NCI-H526 (cell line): Measurements from ENCODE around the gene ABHD1.
A peak's percentile ranks its signal among the peaks of the same experiment; 100 is the strongest.

Experiments
- DNase-seq, 2 experiments: peaks; one replicate each; lab custom pipeline; 2025; lab: John Stamatoyannopoulos, UW

The ABHD1 gene

DNA sequence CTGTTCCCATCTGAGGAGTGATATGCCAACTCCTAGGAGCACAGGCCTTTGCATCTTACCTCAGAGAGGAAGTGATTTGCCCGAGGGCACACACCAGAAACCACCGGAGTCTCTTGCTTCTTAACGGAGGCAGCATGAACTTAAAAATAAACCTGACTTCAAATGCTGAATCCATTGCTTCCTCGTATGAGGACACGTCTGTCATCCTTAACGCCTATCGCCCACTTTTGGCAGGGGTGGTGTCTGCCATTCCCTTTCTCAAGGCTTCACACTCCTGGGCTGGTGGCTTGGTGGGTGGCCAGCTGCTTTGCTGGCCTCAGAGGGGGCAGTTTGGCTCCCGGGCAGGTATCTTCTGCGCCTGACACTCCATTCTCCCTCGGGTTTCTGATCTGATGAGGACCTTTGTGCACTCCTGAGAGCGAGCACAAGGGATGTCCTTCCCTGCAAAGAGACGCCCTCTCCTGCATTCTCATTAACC, 11.9 kb downstream of the ABHD1 start:
- no peak for DNase-seq

DNA sequence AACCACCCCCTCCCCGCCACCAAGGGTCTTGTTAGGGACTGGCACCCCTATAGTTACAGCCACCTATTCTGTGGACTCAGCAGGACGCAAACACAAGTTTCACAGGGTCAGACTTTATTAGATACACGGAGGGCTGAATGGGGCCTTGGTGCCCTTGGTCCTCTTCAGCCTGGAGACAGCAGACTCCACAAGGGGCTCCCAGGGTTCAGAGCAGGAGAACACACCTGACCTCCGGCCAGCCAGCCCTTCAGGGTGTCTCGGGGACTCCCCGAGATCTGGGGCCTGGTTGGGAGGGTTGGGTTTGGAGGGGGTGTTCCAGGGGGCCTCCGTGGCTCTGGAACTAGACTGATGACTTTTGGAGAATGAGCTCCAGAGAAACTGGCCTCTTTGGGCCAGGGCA, 13.1 kb downstream of the ABHD1 start:
- no peak for DNase-seq

DNA sequence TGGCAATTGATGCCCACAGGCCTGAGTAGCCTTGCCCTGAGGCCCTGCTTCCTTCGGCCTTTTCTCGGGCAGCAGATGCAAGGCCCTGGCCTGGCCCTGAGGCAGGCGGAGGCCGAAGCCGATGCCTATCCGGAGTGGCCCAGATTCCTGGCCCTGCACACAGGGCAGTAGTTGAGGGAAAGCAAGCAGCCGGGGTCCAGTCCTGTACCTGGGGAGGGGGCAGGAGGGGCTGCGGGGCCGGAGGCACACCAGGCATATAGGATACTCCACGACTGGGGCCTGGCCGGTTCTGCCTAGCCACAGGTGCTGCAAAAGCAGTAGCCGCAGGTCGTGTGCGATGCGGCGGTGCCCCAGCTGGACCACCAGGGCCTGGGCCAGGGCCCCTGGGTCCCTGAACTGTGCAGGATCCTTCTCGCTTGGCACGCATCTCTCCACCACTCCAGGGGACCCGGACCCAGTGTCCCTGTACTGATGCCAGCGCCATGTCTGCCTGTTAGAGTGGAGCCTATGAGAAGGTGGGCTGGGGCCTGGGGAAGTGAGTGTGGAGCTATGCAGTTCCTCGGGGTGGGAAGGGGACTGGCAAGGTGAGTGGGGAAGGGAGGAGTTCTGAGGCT, 13.8 kb downstream of the ABHD1 start:
- DNase-seq, result no peak

DNA sequence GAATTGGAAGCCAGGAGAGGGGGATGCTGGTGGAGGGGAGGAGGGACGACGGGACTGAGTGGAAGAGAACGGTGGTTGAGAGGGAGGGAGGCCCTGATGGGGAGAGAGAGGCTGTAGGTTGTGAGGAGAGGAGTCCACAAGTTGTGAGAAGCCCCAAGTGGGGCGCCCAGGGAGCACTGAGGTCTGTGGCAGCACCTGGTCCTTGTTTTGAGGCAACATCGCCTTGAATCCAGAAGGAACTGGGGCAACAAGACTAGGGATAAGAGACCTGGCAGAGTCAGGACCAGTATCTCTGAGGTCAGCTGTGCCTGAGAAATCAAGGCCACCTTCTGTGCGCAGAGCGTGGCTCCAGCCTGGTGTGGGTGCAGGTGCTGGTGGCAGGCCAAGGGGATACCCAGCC, 14.5 kb downstream of the ABHD1 start:
- DNase-seq, result no peak

DNA sequence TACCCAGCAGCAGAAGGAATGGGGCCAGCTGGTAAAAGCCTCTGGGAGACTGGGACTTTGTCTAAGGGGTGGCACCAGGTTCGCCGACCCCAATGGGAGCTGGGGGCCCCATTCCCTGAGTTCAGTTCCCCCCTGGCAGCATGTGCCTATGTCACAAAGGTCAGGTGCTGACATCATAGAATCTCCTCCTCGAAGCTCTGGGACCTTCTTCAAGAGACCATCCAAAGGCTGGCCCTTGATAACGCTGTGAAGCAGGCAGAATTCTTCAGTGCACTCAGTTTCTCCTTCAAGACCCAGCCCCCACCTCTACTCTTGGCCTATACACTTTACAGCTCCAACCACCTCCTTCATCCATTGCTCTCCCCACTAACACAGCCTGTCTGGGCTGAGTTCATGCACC, 15.7 kb downstream of the ABHD1 start, which contains the start of gene PRR30:
PRR30 (minus strand) TSS at position 101 of the 400 bp plus-strand sequence. CDS start 1,081 bp downstream, outside the sequence.
- no peak for DNase-seq

DNA sequence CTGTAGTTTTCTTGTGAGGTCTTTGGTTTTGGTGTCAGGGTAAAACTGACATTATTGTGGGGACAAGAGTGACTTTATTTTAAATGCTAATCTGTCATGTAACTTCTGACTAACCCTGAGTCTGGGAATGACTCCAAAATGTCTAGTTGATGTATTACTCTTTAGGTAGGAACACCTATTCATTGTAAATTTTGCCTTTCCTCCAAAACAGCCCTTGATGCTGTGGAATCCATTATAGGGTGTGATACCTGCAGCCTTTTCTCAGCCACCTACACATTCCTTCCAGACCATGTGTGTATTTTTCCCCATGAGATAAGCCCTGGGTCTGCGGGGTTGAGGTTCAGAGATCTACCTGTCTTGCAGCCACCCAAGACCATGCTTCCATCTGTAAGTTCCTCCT, 19.7 kb downstream of the ABHD1 start:
- no peak for DNase-seq

DNA sequence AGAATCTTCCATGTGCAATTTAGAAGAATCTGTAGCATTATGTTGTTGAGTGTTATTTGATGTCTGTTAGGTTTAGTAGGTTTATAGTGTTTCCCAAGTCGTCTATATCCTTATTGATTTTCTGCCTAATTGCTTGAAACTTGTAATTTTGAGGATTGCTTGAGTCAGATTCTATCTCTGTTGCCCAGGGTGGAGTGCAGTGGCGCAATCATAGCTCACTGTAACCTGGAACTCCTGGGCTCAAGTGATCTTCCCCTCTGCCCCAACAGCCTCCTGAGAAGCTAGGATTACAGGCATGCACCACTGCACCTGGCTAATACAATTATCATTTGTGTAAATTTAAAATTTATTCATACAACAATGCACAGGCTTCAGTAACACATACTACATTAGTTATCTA, 22.1 kb downstream of the ABHD1 start:
- DNase-seq, result peak in 1 of 2 experiments; percentile 13

DNA sequence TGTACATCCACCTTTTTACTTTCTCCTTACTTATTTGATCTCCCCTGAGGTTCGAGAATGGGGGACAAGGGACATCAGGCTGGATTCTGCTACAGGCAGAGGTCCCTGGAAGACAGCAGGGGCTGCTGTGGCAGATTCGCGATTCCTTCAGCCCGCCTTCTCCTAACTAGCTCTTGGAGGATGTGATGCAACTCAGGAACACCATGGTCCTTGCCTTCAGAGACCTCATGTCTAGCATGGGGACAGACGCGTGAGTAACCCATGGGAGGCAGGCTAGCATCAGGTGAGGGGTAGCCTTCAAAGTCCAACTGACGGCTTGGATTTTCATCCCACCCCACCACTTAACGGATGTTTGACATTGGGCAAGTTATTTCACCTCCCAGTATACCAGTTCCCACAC, 24.3 kb downstream of the ABHD1 start:
- no peak for DNase-seq

DNA sequence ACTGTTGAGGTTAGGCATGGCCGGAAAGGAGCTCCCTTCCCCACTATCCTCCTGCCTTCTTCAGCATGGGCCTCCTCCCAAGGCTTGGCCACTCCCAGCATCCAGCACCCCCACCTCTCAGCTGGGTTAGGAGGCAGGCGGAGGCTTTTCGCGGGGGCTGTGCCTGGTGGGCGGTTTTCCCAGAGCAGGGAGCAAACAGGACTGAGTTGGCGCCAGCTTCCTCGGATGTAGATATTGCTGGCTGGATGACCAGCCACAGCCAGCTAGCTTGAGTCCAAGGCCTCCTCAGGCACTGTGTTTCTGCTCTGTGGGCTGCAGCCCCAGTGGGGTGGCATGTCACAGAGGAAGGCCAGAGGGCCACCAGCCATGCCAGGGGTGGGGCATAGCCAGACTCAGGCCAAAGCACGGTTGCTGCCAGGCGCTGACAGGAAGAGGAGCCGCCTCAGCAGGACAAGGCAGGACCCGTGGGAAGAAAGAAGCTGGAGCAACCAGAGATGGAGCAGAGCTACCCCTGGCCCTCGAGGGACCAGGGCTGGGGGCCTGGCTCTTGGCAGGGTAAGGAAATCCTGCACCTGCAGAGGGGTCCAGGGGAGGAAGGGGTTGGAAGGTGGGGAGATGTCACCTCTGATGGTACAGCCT, 25.3 kb downstream of the ABHD1 start, which contains the start of gene TCF23:
TCF23 (plus strand) TSS at position 204 of the 639 bp plus-strand sequence; CDS start at position 334, 130 bp downstream.
- DNase-seq, result no peak

DNA sequence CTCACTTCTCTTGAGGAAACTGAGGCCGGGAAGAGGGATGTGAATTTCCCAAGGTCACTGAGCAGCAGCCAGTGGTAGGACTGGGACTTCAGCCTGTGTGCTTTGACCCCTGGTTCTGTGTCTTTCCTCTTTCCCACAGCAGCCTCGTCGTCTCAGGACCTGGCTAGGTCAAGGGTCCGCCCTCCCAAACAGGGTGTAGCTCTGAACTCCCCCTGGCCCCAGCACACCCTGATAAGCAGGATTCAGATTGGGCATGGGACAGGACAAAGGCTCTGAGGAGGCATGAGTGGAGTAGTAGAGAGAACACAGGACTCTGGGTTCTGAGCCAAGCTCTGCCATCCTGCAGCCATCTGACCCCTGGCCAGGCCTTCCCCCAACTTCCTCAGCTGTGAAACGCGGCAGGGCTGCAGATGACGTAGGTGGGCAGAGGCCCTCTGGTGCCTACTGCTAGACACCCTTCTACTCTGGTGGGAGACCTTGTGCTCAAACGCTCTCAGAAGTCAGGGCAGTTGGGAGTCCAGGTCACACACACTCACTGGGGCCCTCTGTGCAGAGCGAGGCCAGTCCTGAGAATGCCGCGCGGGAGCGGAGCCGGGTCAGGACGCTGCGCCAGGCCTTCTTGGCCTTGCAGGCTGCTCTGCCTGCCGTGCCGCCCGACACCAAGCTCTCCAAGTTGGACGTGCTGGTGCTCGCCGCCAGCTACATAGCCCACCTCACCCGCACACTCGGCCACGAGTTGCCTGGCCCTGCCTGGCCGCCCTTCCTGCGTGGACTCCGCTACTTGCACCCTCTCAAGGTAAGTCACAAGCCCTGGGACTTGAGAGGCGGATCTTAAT, 26.2 kb downstream of the ABHD1 start:
- no peak for DNase-seq

DNA sequence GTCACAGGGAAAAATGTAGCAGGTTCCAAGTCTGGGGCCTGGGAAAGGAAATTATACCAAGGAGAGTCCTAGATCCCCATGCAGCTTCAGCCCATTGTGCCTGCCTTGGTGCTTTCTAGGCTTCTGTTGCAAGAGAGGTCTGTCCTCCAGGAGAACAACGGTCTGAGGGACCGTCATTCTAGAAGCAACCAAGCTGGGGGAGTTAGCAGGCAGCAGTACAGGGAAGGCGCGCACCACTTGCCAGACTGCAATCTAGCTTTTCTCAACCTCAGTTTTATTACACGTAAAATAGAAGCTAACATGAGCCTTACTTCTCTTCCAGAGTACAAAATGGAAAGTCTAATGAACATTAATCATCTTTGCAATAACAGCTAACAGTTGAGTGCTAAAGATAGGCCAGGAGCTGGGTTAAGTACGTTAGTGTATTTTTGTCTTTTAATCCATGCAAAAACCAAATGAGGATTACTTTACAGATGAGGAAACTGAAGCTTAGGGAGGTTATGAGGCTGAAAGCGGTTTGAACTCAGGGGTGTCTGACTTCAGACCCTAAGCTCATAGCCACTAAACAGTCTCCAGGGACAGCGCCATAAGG, 27.1 kb downstream of the ABHD1 start:
- no peak for DNase-seq

DNA sequence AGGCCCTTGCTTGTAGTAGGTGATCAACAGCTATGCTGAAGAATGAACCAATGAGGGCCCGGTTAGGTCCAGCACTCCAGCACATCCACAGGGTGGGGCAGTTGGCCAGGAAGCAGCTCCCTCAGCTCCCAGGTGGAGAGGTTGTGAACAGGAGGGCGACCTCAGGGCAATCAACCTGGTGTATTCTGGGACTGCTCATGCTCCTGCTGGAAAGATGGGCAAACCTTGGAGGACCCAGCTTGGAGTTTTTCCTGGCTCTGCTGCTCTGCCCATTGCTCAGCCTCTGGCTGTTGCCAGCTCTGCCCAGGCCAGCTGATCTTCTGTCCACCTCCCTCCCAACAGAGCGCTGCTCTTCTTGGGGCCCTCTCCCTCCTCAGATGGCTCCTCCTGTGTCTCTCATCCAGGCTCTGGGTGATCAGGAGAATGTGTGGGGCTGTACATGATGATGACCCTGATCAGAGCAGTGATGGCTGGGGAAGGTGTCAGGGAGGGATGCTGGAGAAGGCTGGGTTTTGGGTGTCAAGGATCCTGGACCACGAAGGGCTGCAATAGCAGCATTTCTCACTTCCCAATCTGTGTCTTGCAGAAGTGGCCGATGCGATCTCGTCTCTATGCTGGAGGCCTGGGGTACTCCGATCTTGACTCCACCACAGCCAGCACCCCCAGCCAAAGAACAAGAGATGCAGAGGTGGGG, 28.6 kb downstream of the ABHD1 start:
- DNase-seq, result peak in 1 of 2 experiments; percentile 10

DNA sequence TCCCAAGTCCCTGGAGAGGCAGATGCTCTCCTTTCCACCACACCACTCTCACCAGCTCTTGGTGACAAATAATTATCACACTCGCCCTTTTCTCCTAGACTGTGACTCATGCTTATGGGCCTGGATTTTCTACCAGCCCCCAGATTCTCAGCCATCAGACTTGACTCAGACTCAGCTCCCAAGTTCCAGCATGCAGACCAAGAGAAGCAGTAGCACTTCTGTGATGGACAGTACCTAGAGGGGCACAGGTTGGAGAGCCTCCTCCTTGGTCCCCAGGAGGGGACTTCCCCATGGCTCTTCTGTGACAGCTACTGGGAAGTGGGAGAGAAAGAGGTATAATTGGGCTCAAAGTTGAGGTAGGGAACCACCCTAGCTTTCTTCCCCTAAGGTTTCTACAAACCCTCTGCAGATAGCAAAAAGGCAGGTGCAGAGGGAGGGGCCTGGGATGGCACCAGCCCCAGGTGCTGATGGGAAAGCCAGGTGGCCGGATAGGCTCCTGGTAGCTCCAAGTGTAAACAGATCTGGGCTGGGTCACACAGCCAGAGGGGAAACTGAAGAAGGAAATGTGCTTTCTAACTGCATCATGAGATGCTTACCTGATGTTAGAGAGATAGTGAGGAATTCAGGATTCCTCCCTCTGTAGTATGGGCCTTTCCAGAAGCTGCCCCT, 29.3 kb downstream of the ABHD1 start:
- DNase-seq, result peak; percentile 34 to 67

DNA sequence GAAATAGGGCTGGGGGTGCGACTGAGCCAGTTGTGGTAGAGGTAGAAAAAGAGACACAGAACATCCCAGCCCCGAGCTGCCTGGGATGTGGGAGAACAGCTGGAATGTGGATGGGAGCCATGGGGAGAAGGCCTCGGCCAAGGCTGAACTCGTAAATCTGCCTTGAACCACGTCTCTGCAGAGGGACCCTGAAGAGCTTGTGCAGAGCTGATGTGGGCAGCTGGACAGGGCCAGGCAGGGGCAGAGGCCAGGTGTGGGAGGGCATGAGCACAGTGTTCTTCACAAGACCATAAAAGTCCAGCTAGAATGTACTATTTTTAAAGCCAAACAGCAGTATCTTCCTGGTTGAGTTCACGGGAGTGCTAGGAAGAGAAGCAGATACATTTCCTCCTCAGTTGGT, 30.9 kb downstream of the ABHD1 start:
- DNase-seq, result no peak

DNA sequence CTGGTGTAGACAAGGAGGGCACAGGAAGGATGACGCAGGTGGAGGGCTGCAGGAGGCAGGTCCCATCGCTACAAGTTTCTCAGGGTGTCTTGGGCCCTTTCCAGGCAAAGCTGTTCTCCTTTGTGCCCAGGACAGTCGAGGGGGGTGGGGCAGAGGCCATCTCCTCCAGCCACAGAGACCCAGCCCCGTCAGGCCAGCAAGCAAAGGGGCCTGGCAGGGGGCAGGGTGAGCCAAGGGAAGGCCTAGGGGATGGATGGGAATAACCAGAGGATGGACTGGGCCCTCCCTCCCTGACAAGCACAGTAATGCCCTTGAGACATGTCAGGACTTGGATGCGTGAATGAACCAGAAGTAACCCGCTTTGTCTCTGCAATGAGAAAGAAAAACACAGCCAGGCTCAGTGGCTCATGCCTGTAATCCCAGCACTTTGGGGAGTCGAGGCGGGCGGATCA, 31.5 kb downstream of the ABHD1 start:
- no peak for DNase-seq

DNA sequence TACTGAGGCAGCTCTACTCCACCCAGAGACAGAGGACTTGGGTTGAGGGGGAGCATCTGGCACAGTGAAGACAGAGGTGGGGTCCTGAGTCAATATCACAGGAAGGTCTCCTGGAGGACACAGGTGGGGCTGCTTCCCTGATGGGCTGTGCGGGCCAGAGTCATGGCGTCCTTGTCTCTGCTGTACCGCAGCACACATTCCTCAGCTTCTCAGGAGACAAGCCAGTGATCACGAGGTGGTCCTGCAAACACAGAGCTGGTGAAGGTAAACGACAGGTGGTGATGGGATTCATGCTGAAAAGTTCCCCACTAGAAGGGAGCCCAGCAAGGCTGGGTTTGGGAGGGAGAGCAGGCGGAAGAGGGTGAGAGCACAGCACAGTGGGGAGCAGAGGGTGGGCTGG, 34.9 kb downstream of the ABHD1 start:
- no peak for DNase-seq

DNA sequence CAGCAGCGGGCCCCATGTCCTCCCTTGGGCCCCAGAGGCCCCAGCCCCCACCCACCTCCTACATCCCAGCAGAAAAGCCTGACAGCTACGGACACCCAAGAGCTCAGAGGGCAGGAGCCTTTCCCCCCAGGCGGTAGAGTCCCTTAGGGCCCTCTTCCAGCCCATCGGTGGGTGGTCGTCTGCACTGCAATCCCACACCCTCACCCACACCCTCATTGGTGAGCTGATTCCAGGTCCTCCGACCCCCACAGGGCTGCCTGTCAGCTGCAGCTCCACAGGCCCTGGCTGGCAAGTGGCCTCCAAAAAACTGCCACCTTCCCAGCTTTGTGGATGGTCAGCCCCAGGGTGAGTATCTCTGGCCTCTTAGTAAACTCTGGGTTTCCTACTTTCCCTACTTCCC, 35.7 kb downstream of the ABHD1 start:
- DNase-seq, result no peak

DNA sequence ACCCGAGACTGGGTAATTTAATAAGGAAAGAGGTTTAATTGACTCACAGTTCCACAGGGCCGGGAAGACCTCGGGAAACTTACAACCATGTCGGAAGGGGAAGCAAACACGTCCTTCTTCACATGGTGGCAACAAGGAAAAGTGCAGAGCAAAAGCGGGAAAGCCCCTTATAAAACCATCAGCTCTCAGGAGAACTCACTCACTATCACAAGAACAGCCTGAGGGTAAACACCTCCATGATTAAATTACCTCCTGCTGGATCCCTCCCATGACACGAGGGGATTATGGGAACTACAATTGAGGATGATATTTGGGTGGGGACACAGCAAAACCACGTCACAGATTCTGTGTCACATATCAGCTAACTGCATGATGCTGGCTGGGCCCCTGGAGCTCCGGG, 36.6 kb downstream of the ABHD1 start:
- no peak for DNase-seq

DNA sequence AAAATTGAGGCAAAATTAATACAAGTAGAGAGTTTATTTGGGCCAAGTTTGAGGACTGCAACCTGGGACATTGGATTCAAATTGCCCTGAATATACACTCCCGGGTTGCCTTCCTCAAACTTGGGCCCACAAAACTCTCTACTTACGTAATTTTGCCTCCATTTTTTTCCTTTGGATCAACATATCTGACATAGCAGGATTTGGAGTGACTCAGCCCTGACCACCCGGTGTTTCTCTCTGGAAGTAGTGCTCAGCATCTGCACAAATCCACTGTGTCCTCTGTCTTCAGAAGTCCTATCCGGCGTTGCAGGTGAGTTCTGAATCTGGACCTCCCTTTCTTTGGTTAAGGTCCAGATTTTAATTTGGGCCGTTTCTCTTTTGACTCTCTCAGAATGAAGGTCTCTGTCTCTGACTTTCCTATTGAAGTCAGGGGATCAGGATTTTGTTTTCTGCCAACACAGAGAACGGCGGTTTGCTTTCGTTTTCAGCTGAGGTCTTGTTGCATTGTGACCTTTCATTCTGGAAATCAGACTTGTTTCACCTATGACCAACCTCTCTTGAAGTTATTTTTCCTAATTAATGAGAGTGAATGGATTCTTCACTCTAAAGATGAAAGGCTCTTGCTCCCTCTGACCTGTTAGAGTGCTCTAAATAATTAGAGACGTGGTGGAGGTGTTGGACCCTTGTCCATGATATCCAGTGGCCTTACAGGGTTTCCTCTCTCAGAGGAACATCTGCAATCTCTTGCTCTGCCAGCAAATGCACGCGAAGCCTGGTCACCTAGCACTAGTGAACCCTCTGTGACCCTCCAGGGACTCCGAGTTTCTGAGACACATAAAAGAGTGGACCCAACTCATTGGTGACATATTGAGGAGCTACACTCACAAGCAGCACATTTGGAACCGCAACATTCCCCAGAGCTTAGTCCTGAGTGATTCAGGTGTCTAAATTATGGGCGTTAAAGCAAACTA, 38.8 kb downstream of the ABHD1 start:
- no peak for DNase-seq
